K562 (cell line): ENCODE measurements around the gene HPX. TPM values are rescaled to one million over a fixed set of nuclear protein-coding genes. Genes with fewer than 3 reads are reported as not detected.

Experiments
- CCNT2 ChIP-seq: IDR thresholded peaks from 2 replicates; pipeline ENCODE4 v1.6.1; 2011; ENCODE audit warnings: borderline replicate concordance, low read depth, mild to moderate bottlenecking, moderate library complexity, mixed read lengths, low read length; ENCODE audit not compliant: insufficient read length; ENCODE audit errors: extremely low read depth
- EGR1 ChIP-seq: fragments of 450-650 bp; conservative IDR thresholded peaks from 2 replicates; pipeline ENCODE4 v1.6.1; 2017; ENCODE audit warnings: mild to moderate bottlenecking
- HMGN3 ChIP-seq: IDR thresholded peaks from 2 replicates; pipeline ENCODE4 v1.6.1; 2011; ENCODE audit warnings: borderline replicate concordance, low read depth, mild to moderate bottlenecking, mixed read lengths, low read length; ENCODE audit not compliant: insufficient read length; ENCODE audit errors: extremely low read depth
- HNRNPLL ChIP-seq: fragments of 200-400 bp; formaldehyde crosslinking; IDR thresholded peaks from 2 replicates; pipeline ENCODE4 v1.6.1; 2017; ENCODE audit warnings: low read length, low read depth, mild to moderate bottlenecking; ENCODE audit not compliant: poor library complexity, severe bottlenecking
- ID3 ChIP-seq, 2 experiments: fragments of 250-450 bp in 1 of 2; fragments of 450-650 bp in 1 of 2; sonication (Bioruptor Pico) in 1 of 2; IDR thresholded peaks; 2 replicates each; pipeline versions ENCODE4 v1.6.1 to v1.8.0; 2016 to 2021; ENCODE audit warnings: mild to moderate bottlenecking in 2 of 2, moderate library complexity in 2 of 2, missing compliant biosample characterization in 1 of 2, missing genetic modification characterization in 1 of 2
- MAFG ChIP-seq: fragments of 450-650 bp; conservative IDR thresholded peaks from 2 replicates; pipeline ENCODE4 v1.6.1; 2016; ENCODE audit warnings: missing genetic modification characterization, missing compliant biosample characterization
- MNT ChIP-seq, 2 experiments: fragments of 450-650 bp; conservative IDR thresholded peaks; 2 replicates each; pipeline ENCODE4 v1.6.1; 2017; ENCODE audit warnings: mild to moderate bottlenecking in 2 of 2, moderate library complexity in 2 of 2
- MTA3 ChIP-seq: fragments of 450-650 bp; formaldehyde crosslinking; IDR thresholded peaks from 2 replicates; pipeline ENCODE4 v1.6.1; 2017; ENCODE audit warnings: mild to moderate bottlenecking, borderline replicate concordance
- NFIX ChIP-seq: fragments of 250-450 bp; sonication (Bioruptor Pico); IDR thresholded peaks from 2 replicates; pipeline ENCODE4 v1.4.0; 2020; ENCODE audit warnings: low read depth, mild to moderate bottlenecking, moderate library complexity
- NKRF ChIP-seq: fragments of 450-650 bp; IDR thresholded peaks from 2 replicates; pipeline ENCODE4 v1.6.1; 2016; ENCODE audit warnings: borderline replicate concordance
- NR2C1 ChIP-seq, 2 experiments: fragments of 450-650 bp; IDR thresholded peaks; 2 replicates each; pipeline ENCODE4 v1.6.1; 2017; ENCODE audit warnings: mild to moderate bottlenecking in 2 of 2, antibody characterized with exemption in 1 of 2, inconsistent platforms in 1 of 2, missing compliant biosample characterization in 1 of 2, missing genetic modification characterization in 1 of 2
- POLR3A ChIP-seq: IDR thresholded peaks from 2 replicates; pipeline ENCODE4 v1.6.1; 2011; ENCODE audit warnings: borderline replicate concordance, mild to moderate bottlenecking, moderate library complexity; ENCODE audit not compliant: insufficient read length, insufficient read depth; ENCODE audit errors: extremely low read depth
- SIRT6 ChIP-seq: IDR thresholded peaks from one replicate; pipeline ENCODE4 v1.6.1; 2012; ENCODE audit warnings: low read depth, mild to moderate bottlenecking, control low read depth, inconsistent platforms, low read length, moderate library complexity
- SPI1 ChIP-seq: IDR thresholded peaks from 2 replicates; pipeline ENCODE4 v1.6.1; 2011; ENCODE audit warnings: low read depth, low read length, control low read depth, borderline replicate concordance
- TAF1 ChIP-seq: IDR thresholded peaks from 2 replicates; pipeline ENCODE4 v1.6.1; 2011; ENCODE audit warnings: mild to moderate bottlenecking, low read length, moderate library complexity; ENCODE audit not compliant: insufficient read depth, control insufficient read depth, severe bottlenecking; ENCODE audit errors: extremely low read depth
- TAF15 ChIP-seq: fragments of 200-400 bp; formaldehyde crosslinking; IDR thresholded peaks from 2 replicates; pipeline ENCODE4 v1.6.1; 2017; ENCODE audit warnings: mild to moderate bottlenecking, low read depth, low read length, moderate library complexity
- ZEB2 ChIP-seq: fragments of 450-650 bp; IDR thresholded peaks from 2 replicates; pipeline ENCODE4 v1.6.1; 2016
- ZNF12 ChIP-seq: sonication (generic); formaldehyde crosslinking; IDR thresholded peaks from 2 replicates; pipeline ENCODE4 v1.4.0; 2020; ENCODE audit warnings: mild to moderate bottlenecking, missing genetic modification reagents
- ZNF239 ChIP-seq: fragments of 250-450 bp; sonication (Bioruptor Pico); IDR thresholded peaks from 2 replicates; pipeline ENCODE4 v1.4.0; 2020; ENCODE audit warnings: mild to moderate bottlenecking
- ZNF253 ChIP-seq: fragments of 250-450 bp; sonication (Bioruptor Pico); conservative IDR thresholded peaks from 2 replicates; pipeline ENCODE4 v1.6.1; 2021; ENCODE audit warnings: mild to moderate bottlenecking
- ZNF280B ChIP-seq: fragments of 250-450 bp; sonication (Bioruptor Pico); IDR thresholded peaks from 2 replicates; pipeline ENCODE4 v1.5.1; 2021; ENCODE audit warnings: mild to moderate bottlenecking
- polyA plus RNA-seq, 8 experiments: library from polyadenylated mRNA; depleted of rRNA in 4 of 8; stranded (reverse) in 5 of 8; unstranded in 3 of 8; fragments of >200 nt; fragmentation: Nextera tagmentation in 2 of 8; fragmentation: Illumina TruSeq in 1 of 8; extraction: Ambion mirVana in 2 of 8; extraction: Trizol in 1 of 8; gene quantifications; 2 replicates each; pipeline versions ENCODE4 v1.2.1 to v1.2.3, GENCODE V29; 2011 to 2014; ENCODE audit warnings: inconsistent platforms in 1 of 8, missing spikeins in 1 of 8
- total RNA-seq, 7 experiments: library from RNA; depleted of rRNA in 6 of 7; stranded (reverse); fragments of >200 nt in 6 of 7; fragmentation: Illumina TruSeq in 2 of 7; extraction: Trizol in 2 of 7; gene quantifications; 2 replicates each; pipeline versions ENCODE4 v1.2.1 to v1.2.3, GENCODE V29; 2011 to 2021; ENCODE audit warnings: low replicate concordance in 1 of 7

HPX gene
- total and polyA plus RNA-seq, 9 of the 15 experiments (the other 6 are each of a cell fraction or from before 2014, with no cell fraction given), result 0.12 to 1.2 (median 0.49) TPM; not detected in 1

GRCh38 chr11:6389905-6390717 is 50.7 kb downstream of the HPX start, which contains the start of gene SMPD1 (continued):
- TF ChIP-seq TAF15 (no peak), ZNF253 (CRISPR knock-in tag) (no peak), TAF1 (peak; percentile 58), SPI1 (peak; percentile 85), NFIX (CRISPR knock-in tag) (no peak), POLR3A (no peak), ZEB2 (peak; percentile 63; the same call in 1 of the 2 replicates), NR2C1 (IDR thresholded peaks at IDR 0.05) (peak; percentile 88), NR2C1 (tag; IDR thresholded peaks at IDR 0.05) (peak; percentile 86), ZNF280B (no peak), EGR1 (peak; percentile 100), ZNF12 (CRISPR knock-in tag) (no peak), MAFG (tag) (no peak), SIRT6 (no peak), MTA3 (peak; percentile 80), MNT (conservative IDR thresholded peaks at IDR 0.05) (peak; percentile 87 to 94), HMGN3 (peak; percentile 54), NKRF (peak; percentile 68; the same call in 1 of the 2 replicates), HNRNPLL (peak; percentile 37), CCNT2 (peak; percentile 96), ID3 (CRISPR knock-in tag; IDR thresholded peaks at IDR 0.05) (no peak), ID3 (tag; IDR thresholded peaks at IDR 0.05) (no peak), ZNF239 (no peak)
